ENCODE data around the gene GPRASP1.

- TF ChIP-seq CTCF (IDR thresholded peaks at IDR 0.05) (no peak), EZH2phosphoT487 (IDR thresholded peaks at IDR 0.05) (no peak), EZH2 (IDR thresholded peaks at IDR 0.05) (no peak)
Observed at GRCh38 chrX:102696306-102696705, 45.0 kb downstream of the GPRASP1 start.

Measured in neural progenitor cell (in vitro differentiated cells).